B cell (primary cell): ENCODE measurements around the gene ZBTB5. TPM values are rescaled to one million over a fixed set of nuclear protein-coding genes. Genes with fewer than 3 reads are reported as not detected.

Experiments
- ATAC-seq: fragments of 200-7000 bp; cut with Tn5 transposase; one replicate; pipeline ENCODE4 v1.10.0; 2021; ENCODE audit warnings: low read depth, mild to moderate bottlenecking, moderate number of reproducible peaks, moderate library complexity
- CTCF ChIA-PET: fragments of 350-600 bp; sonication (Branson Sonifier 250); formaldehyde crosslinking; loops from one replicate; lab custom pipeline; 2021; ENCODE audit warnings: antibody characterized with exemption, inconsistent platforms; lab: Charles Lee
- POLR2A ChIA-PET: fragments of 350-600 bp; sonication (Branson Sonifier 250); formaldehyde crosslinking; loops from one replicate; lab custom pipeline; 2021; ENCODE audit warnings: antibody characterized with exemption; lab: Charles Lee
- DNase-seq: peaks from one replicate; pipeline ENCODE4 v3.0.0; 2013
- H2AFZ ChIP-seq: 2 replicates; pipeline ENCODE4 v1.6.1; 2012; ENCODE audit warnings: mild to moderate bottlenecking, low read depth, low read length; ENCODE audit not compliant: insufficient read depth, poor library complexity, severe bottlenecking
- H3K27ac ChIP-seq, 2 donors: 1 replicate in 1 of 2; 2 replicates in 1 of 2; pipeline ENCODE4 v1.5.1; 2012 to 2013; ENCODE audit warnings: low read length in 2 of 2, mild to moderate bottlenecking in 2 of 2, moderate library complexity in 1 of 2
- H3K27me3 ChIP-seq, 4 experiments: fragments of 200-600 bp in 1 of 4; sonication (generic) in 1 of 4; replicated peaks in 1 of 4; 1 replicate in 2 of 4; 2 replicates in 2 of 4; pipeline versions ENCODE4 v1.6.1 to v1.7.0; 2013 to 2016; ENCODE audit warnings: low read length in 3 of 4, mild to moderate bottlenecking in 2 of 4, mixed read lengths in 1 of 4, moderate library complexity in 1 of 4; ENCODE audit not compliant: insufficient read depth in 4 of 4, control insufficient read depth in 3 of 4; ENCODE audit errors: control extremely low read depth in 1 of 4
- H3K36me3 ChIP-seq, 2 experiments: replicated peaks in 1 of 2; 1 replicate in 1 of 2; 2 replicates in 1 of 2; pipeline versions ENCODE4 v1.6.1 to v1.7.1; 2013; ENCODE audit warnings: low read length in 1 of 2; ENCODE audit not compliant: insufficient read depth in 2 of 2, control insufficient read depth in 1 of 2; ENCODE audit errors: control extremely low read depth in 1 of 2, extremely low read depth in 1 of 2
- H3K4me1 ChIP-seq, 2 donors: fragments of 200-600 bp in 1 of 2; sonication (generic) in 1 of 2; 1 replicate in 1 of 2; 2 replicates in 1 of 2; pipeline versions ENCODE4 v1.5.1 to v1.6.1; 2013 to 2017; ENCODE audit warnings: low read length in 2 of 2; ENCODE audit not compliant: control insufficient read depth in 2 of 2, insufficient read depth in 2 of 2
- H3K4me2 ChIP-seq: replicated peaks from 2 replicates; pipeline ENCODE3; 2012; ENCODE audit warnings: mild to moderate bottlenecking, low read depth, low read length; ENCODE audit not compliant: poor library complexity, severe bottlenecking
- H3K4me3 ChIP-seq, 5 experiments: fragments of 200-600 bp in 1 of 5; sonication (generic) in 1 of 5; 1 replicate in 3 of 5; 2 replicates in 2 of 5; pipeline versions ENCODE4 v1.5.1 to v1.7.0; 2011 to 2016; ENCODE audit warnings: low read length in 4 of 5, mild to moderate bottlenecking in 4 of 5, low read depth in 2 of 5, control low read depth in 1 of 5, moderate library complexity in 1 of 5; ENCODE audit not compliant: insufficient read depth in 1 of 5; ENCODE audit errors: control extremely low read depth in 1 of 5, extremely low read depth in 1 of 5
- H3K79me2 ChIP-seq: fragments of 200-600 bp; sonication (generic); one replicate; pipeline ENCODE4 v1.6.0; 2016; ENCODE audit warnings: low read length; ENCODE audit not compliant: control insufficient read depth, insufficient read depth
- H3K9ac ChIP-seq: fragments of 200-600 bp; sonication (generic); 2 replicates; pipeline ENCODE4 v1.6.1; 2017; ENCODE audit warnings: mild to moderate bottlenecking, low read length, moderate library complexity
- H3K9me3 ChIP-seq, 3 donors: one replicate each; pipeline versions ENCODE4 v1.6.1 to v1.7.1; 2013; ENCODE audit warnings: low read length in 2 of 3; ENCODE audit not compliant: control insufficient read depth in 2 of 3, insufficient read depth in 1 of 3; ENCODE audit errors: control extremely low read depth in 1 of 3
- H4K20me1 ChIP-seq: 2 replicates; pipeline ENCODE4 v1.6.0; 2012; ENCODE audit warnings: mild to moderate bottlenecking, low read length; ENCODE audit not compliant: insufficient read depth, control insufficient read depth, poor library complexity, severe bottlenecking
- H3K27ac Mint-ChIP-seq: one replicate; pipeline ENCODE4 v1.8.0; 2021; ENCODE audit warnings: mixed read lengths
- H3K27me3 Mint-ChIP-seq: one replicate; pipeline ENCODE4 v1.8.0; 2021; ENCODE audit warnings: mixed read lengths
- H3K4me1 Mint-ChIP-seq: one replicate; pipeline ENCODE4 v1.8.0; 2021; ENCODE audit warnings: mixed read lengths
- H3K4me3 Mint-ChIP-seq: one replicate; pipeline ENCODE4 v1.8.0; 2021; ENCODE audit warnings: mixed read lengths
- H3K9me3 Mint-ChIP-seq: one replicate; pipeline ENCODE4 v1.8.0; 2022; ENCODE audit warnings: mixed read lengths; ENCODE audit not compliant: insufficient read depth
- EZH2 ChIP-seq: IDR thresholded peaks from 2 replicates; pipeline ENCODE4 v1.6.1; 2012; ENCODE audit warnings: borderline replicate concordance, low read depth, mild to moderate bottlenecking, moderate library complexity, low read length; ENCODE audit not compliant: insufficient read depth, poor library complexity, severe bottlenecking
- WGBS: methylation state at CpG from one replicate; pipeline ENCODE4 v1.1.5; 2013; ENCODE audit warnings: missing lambda C conversion rate; ENCODE audit not compliant: insufficient coverage; 5-methylcytosine and 5-hydroxymethylcytosine counted together
- intact Hi-C: fragments of 100-400 bp; cut with micrococcal nuclease; formaldehyde crosslinking; loops from one replicate; pipeline ENCODE4 v1.10.0; 2022
- polyA plus RNA-seq: library from polyadenylated mRNA; depleted of rRNA; stranded (reverse); fragments of >200 nt; gene quantifications from 2 replicates; pipeline ENCODE4 v1.2.3, GENCODE V29; 2012
- total RNA-seq, 2 donors: library from RNA; stranded (reverse); fragments of 120-200 nt in 1 of 2; gene quantifications; 1 replicate in 1 of 2; 2 replicates in 1 of 2; pipeline versions ENCODE4 v1.2.3 to v1.2.4, GENCODE V29; 2013 to 2022
- TF ChIP-seq, protein P1 (sequence below): fragments of 200-600 bp; IDR thresholded peaks from one replicate; pipeline ENCODE4 v1.8.0; 2022; ENCODE audit warnings: antibody characterized with exemption, mild to moderate bottlenecking

The ZBTB5 gene
- total and polyA plus RNA-seq, 2 donors (not counting 1 experiment from before 2014, with no cell fraction given): 12.8 to 27.6 TPM

DNA sequence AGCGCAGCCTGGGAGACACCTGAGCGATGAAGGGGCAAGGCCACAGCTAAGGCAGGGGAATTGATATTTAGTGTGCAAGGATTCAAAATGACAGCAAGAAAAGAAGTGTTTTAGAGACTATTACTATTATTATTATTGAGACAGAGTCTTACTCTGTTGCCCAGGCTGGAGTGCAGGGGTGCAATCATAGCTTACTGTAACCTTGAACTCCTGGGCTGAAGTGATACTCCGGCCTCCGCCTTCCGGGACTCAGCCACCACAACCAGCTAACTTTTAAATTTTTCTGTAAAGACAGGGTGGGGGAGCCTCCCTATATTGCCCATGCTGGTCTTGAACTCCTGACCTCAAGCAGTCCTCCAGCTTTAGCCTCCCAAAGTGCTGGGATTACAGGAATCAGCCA is 46.0 kb downstream of the ZBTB5 start:
- H2AFZ ChIP-seq: no peak overlapping the region
- peaks cover 4% of the 10 kb centered on the region for H4K20me1 ChIP-seq
- H3K27me3 ChIP-seq: no peaks in the 10 kb centered on the region
- H3K4me3 ChIP-seq: no peak overlapping the region
- H3K79me2 ChIP-seq: peaks cover 60% of the 10 kb centered on the region
- H3K27me3 Mint-ChIP-seq: no peaks in the 10 kb centered on the region
- no peak overlapping the region for H3K27ac Mint-ChIP-seq
- CTCF ChIA-PET: interaction anchor here (0.9 to 1.9 kb wide), 7 partner anchors 8 to 435 kb away, joined by 3 to 6 read pairs (median 4); partner anchors contain the start of gene TOMM5
- no peak overlapping the region for H3K27ac ChIP-seq
- WGBS: 100% methylated on average over 2 of the region's 5 CpGs
- intact Hi-C loops: loop anchor here (10.0 kb wide), 1 partner anchor 784 kb away; no protein-coding TSS in a partner anchor
- no peak overlapping the region for H3K4me2 ChIP-seq
- TF ChIP-seq EZH2: no peak
- TF ChIP-seq, protein P1, sequence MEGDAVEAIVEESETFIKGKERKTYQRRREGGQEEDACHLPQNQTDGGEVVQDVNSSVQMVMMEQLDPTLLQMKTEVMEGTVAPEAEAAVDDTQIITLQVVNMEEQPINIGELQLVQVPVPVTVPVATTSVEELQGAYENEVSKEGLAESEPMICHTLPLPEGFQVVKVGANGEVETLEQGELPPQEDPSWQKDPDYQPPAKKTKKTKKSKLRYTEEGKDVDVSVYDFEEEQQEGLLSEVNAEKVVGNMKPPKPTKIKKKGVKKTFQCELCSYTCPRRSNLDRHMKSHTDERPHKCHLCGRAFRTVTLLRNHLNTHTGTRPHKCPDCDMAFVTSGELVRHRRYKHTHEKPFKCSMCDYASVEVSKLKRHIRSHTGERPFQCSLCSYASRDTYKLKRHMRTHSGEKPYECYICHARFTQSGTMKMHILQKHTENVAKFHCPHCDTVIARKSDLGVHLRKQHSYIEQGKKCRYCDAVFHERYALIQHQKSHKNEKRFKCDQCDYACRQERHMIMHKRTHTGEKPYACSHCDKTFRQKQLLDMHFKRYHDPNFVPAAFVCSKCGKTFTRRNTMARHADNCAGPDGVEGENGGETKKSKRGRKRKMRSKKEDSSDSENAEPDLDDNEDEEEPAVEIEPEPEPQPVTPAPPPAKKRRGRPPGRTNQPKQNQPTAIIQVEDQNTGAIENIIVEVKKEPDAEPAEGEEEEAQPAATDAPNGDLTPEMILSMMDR: no peak
- H3K9ac ChIP-seq: no peak overlapping the region
- POLR2A ChIA-PET: no interaction called here
- H3K9me3 Mint-ChIP-seq: no peaks in the 10 kb centered on the region
- DNase-seq (no peak), ATAC-seq (no peak)
- peaks cover 32% of the 10 kb centered on the region for H3K4me1 Mint-ChIP-seq
- no peak overlapping the region for H3K4me3 Mint-ChIP-seq
- peaks cover 0 to 2% of the 10 kb centered on the region in 2 experiments for H3K36me3 ChIP-seq
- peaks cover 26 to 40% of the 10 kb centered on the region in 2 donors for H3K4me1 ChIP-seq
- H3K9me3 ChIP-seq: no peaks in the 10 kb centered on the region

DNA sequence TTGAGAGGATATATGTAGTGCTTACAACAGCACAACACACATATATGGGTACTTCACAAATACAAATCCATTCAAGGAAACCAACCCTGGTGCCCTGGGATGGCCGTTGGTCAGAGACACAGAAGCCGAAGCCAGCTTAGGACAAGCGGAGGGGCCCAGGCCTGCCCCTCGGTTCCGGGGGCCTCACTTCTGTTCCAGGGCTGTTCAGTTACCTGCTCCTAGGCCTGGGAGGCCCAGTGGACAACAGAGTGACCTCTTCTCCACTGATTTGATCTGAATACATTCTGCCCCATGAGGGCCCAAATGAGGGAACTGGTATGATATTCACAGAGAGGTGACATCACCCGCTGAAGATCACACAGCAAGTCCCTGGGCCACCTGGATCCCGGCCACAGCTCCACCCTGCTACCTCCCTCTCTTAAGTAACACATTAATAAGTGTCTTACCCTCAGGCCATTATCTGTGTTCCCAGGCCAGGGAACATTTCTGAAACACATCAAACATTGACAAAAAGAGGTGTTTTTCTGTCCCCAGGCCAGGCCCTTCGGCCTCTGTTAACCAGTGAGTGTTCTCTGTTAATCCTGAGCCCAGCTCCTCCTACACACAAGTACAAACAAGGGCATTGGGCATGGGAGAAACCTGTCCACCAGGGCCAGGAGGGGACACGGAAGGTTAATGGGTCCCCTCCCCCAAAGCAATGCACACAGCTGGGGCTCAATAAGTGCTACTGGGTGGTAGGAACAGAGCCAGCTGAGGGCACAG is 47.2 kb downstream of the ZBTB5 start:
- Histone ChIP-seq H4K20me1 (no peaks in the 10 kb centered on the region), H3K4me1 (peaks cover 14 to 28% of the 10 kb centered on the region in 2 donors), H3K79me2 (peaks cover 52% of the 10 kb centered on the region), H3K27ac (no peak overlapping the region), H3K4me2 (no peak overlapping the region), H3K9ac (no peak overlapping the region), H3K36me3 (no peaks in the 10 kb centered on the region), H3K4me3 (no peak overlapping the region), H2AFZ (no peak overlapping the region), H3K9me3 (no peaks in the 10 kb centered on the region), H3K27me3 (no peaks in the 10 kb centered on the region)
- 96% methylated on average over 9 of the region's 9 CpGs for WGBS
- Mint-ChIP-seq H3K9me3 (no peaks in the 10 kb centered on the region), H3K4me3 (no peak overlapping the region), H3K27me3 (no peaks in the 10 kb centered on the region), H3K4me1 (peaks cover 25% of the 10 kb centered on the region), H3K27ac (no peak overlapping the region)
- intact Hi-C loops: loop anchor here (10.0 kb wide), 1 partner anchor 783 kb away; no protein-coding TSS in a partner anchor
- ChIA-PET POLR2A (no interaction called here), CTCF (interaction anchor here (0.9 to 1.9 kb wide), 8 partner anchors 12 to 434 kb away, joined by 3 to 5 read pairs (median 4); partner anchors contain the start of gene TOMM5)
- no peak for ATAC-seq
- DNase-seq: peak; percentile 14
- TF ChIP-seq, protein P1: no peak
- no peak for TF ChIP-seq EZH2
